Measurements from ENCODE around the gene GPC6. TPM values are rescaled to one million over a fixed set of nuclear protein-coding genes. Genes with fewer than 3 reads are reported as not detected.

Gene GPC6
- total and polyA plus RNA-seq, 2 donors (not counting 1 experiment from before 2014, with no cell fraction given) = not detected

- Histone ChIP-seq H4K20me1 (ENCODE audit: control insufficient read depth, insufficient read depth, low read length, poor library complexity, severe bottlenecking) (no peaks in the 10 kb centered on the region), H3K9me3 (ENCODE audit: control extremely low read depth in 1 of 3, control insufficient read depth in 2 of 3, insufficient read depth in 1 of 3, low read length in 2 of 3) (peaks cover 0 to 5% (median 0%) of the 10 kb centered on the region in 3 donors), H3K27me3 (replicated peaks in 1 of 4; ENCODE audit: control extremely low read depth in 1 of 4, control insufficient read depth in 3 of 4, insufficient read depth in 4 of 4, low read length in 3 of 4) (no peaks in the 10 kb centered on the region), H3K4me3 (ENCODE audit: control extremely low read depth in 1 of 5, extremely low read depth in 1 of 5, insufficient read depth in 1 of 5, low read depth in 2 of 5, low read length in 4 of 5) (no peak overlapping the region), H3K27ac (ENCODE audit: low read length in 2 of 2) (no peak overlapping the region), H3K4me2 (replicated peaks; ENCODE audit: low read depth, low read length, poor library complexity, severe bottlenecking) (no peak overlapping the region), H3K79me2 (ENCODE audit: control insufficient read depth, insufficient read depth, low read length) (no peaks in the 10 kb centered on the region), H3K4me1 (ENCODE audit: control insufficient read depth in 2 of 2, insufficient read depth in 2 of 2, low read length in 2 of 2) (no peaks in the 10 kb centered on the region), H2AFZ (ENCODE audit: insufficient read depth, low read depth, low read length, poor library complexity, severe bottlenecking) (no peak overlapping the region), H3K9ac (ENCODE audit: low read length) (no peak overlapping the region), H3K36me3 (replicated peaks in 1 of 2; ENCODE audit: control extremely low read depth in 1 of 2, control insufficient read depth in 1 of 2, extremely low read depth in 1 of 2, insufficient read depth in 2 of 2, low read length in 1 of 2) (no peaks in the 10 kb centered on the region)
- no peak overlapping the region for H3K4me3 Mint-ChIP-seq
- DNase-seq (no peak), ATAC-seq (ENCODE audit: low read depth) (no peak)
- TF ChIP-seq CTCF (IDR thresholded peaks at IDR 0.05) (no peak), EZH2 (IDR thresholded peaks at IDR 0.05; ENCODE audit: borderline replicate concordance, insufficient read depth, low read depth, low read length, poor library complexity, severe bottlenecking) (no peak)
- H3K4me1 Mint-ChIP-seq = no peaks in the 10 kb centered on the region
- ChIA-PET POLR2A (no interaction called here), CTCF (no interaction called here)
- H3K27ac Mint-ChIP-seq = no peak overlapping the region
- H3K9me3 Mint-ChIP-seq (ENCODE audit: insufficient read depth) = peaks cover 6% of the 10 kb centered on the region
- H3K27me3 Mint-ChIP-seq = no peaks in the 10 kb centered on the region
- intact Hi-C loops (cut with micrococcal nuclease) = no loop called here
- 91% methylated on average over 4 of the region's 8 CpGs for WGBS (ENCODE audit: insufficient coverage)
Measured at GRCh38 chr13:93496985-93497673, 270.5 kb downstream of the GPC6 start.

GRCh38 chr13:93499991-93500390 is 273.4 kb downstream of the GPC6 start:
- ChIA-PET CTCF (no interaction called here), POLR2A (no interaction called here)
- no peaks in the 10 kb centered on the region for H3K79me2 ChIP-seq (ENCODE audit: control insufficient read depth, insufficient read depth, low read length)
- no peak for TF ChIP-seq CTCF (IDR thresholded peaks at IDR 0.05)
- no peak for TF ChIP-seq EZH2 (IDR thresholded peaks at IDR 0.05; ENCODE audit: borderline replicate concordance, insufficient read depth, low read depth, low read length, poor library complexity, severe bottlenecking)
- H3K27ac ChIP-seq (ENCODE audit: low read length in 2 of 2) = no peak overlapping the region
- no peak overlapping the region for H3K4me2 ChIP-seq (replicated peaks; ENCODE audit: low read depth, low read length, poor library complexity, severe bottlenecking)
- H4K20me1 ChIP-seq (ENCODE audit: control insufficient read depth, insufficient read depth, low read length, poor library complexity, severe bottlenecking) = no peaks in the 10 kb centered on the region
- no peak overlapping the region for H2AFZ ChIP-seq (ENCODE audit: insufficient read depth, low read depth, low read length, poor library complexity, severe bottlenecking)
- 63% methylated on average over 5 of the region's 5 CpGs for WGBS (ENCODE audit: insufficient coverage)
- H3K36me3 ChIP-seq (replicated peaks in 1 of 2; ENCODE audit: control extremely low read depth in 1 of 2, control insufficient read depth in 1 of 2, extremely low read depth in 1 of 2, insufficient read depth in 2 of 2, low read length in 1 of 2) = no peaks in the 10 kb centered on the region
- Mint-ChIP-seq H3K27ac (no peak overlapping the region), H3K4me3 (no peak overlapping the region), H3K9me3 (ENCODE audit: insufficient read depth) (peaks cover 6% of the 10 kb centered on the region), H3K27me3 (no peaks in the 10 kb centered on the region), H3K4me1 (no peaks in the 10 kb centered on the region)
- no peaks in the 10 kb centered on the region for H3K4me1 ChIP-seq (ENCODE audit: control insufficient read depth in 2 of 2, insufficient read depth in 2 of 2, low read length in 2 of 2)
- H3K9me3 ChIP-seq (ENCODE audit: control extremely low read depth in 1 of 3, control insufficient read depth in 2 of 3, insufficient read depth in 1 of 3, low read length in 2 of 3) = peaks cover 0 to 5% (median 0%) of the 10 kb centered on the region in 3 donors
- DNase-seq = no peak
- no peak for ATAC-seq (ENCODE audit: low read depth)
- intact Hi-C loops (cut with micrococcal nuclease) = no loop called here
- no peak overlapping the region for H3K9ac ChIP-seq (ENCODE audit: low read length)
- H3K4me3 ChIP-seq (ENCODE audit: control extremely low read depth in 1 of 5, extremely low read depth in 1 of 5, insufficient read depth in 1 of 5, low read depth in 2 of 5, low read length in 4 of 5) = no peak overlapping the region
- no peaks in the 10 kb centered on the region for H3K27me3 ChIP-seq (replicated peaks in 1 of 4; ENCODE audit: control extremely low read depth in 1 of 4, control insufficient read depth in 3 of 4, insufficient read depth in 4 of 4, low read length in 3 of 4)

Measured in B cell (primary cell).